Measurements from ENCODE around the gene MYADML2.
A peak's percentile ranks its signal among the peaks of the same experiment; 100 is the strongest.

MYADML2 gene

DNA sequence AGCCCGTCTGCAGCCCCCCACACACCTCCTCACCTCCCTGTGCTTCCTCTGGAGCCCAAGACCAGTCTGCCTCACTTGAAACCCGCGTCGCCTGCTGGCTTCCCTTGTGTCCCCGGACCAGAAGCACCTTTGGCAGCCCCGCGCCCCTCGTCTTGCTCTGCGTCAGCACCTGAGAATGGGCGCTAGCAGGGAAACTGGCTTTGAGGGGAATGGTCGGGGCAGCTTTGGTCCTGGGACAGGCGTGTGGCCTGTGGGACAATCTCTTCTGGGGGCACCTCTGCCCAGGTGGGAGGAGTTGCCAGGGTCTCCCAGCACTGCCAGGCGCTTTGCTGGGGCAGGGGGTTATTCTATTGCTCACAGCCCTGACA, 15.9 kb downstream of the MYADML2 start:
- Histone ChIP-seq H3K36me3 (ENCODE audit: low read length) (no peaks in the 10 kb centered on the region), H3F3A (ENCODE audit: insufficient read depth) (peaks cover 24% of the 10 kb centered on the region), H3K9me3 (ENCODE audit: insufficient read depth, low read length) (no peaks in the 10 kb centered on the region), H2AFZ (ENCODE audit: low read depth, low read length, severe bottlenecking) (no peak overlapping the region), H3K27ac (ENCODE audit: low read depth, low read length) (peak overlapping the region; percentile 67), H3K9me2 (replicated peaks; ENCODE audit: insufficient read depth, low read length) (no peaks in the 10 kb centered on the region), H3K9ac (ENCODE audit: low read length) (peak overlapping the region; percentile 32; the same call in 1 of the 2 replicates), H3K27me3 (ENCODE audit: low read length) (no peaks in the 10 kb centered on the region), H4K20me1 (ENCODE audit: low read depth, low read length) (no peaks in the 10 kb centered on the region), H3K79me2 (ENCODE audit: insufficient read depth, low read length) (peaks cover 10% of the 10 kb centered on the region), H3K4me2 (ENCODE audit: low read depth, low read length, poor library complexity, severe bottlenecking) (no peak overlapping the region), H3K4me3 (ENCODE audit: insufficient read depth, low read length, poor library complexity, severe bottlenecking) (no peak overlapping the region)
- TF ChIP-seq CTCF (IDR thresholded peaks at IDR 0.05; ENCODE audit: insufficient read depth, low read length, poor library complexity, severe bottlenecking) (no peak), EZH2phosphoT487 (conservative IDR thresholded peaks at IDR 0.05; ENCODE audit: low read length) (no peak)

GRCh38 chr17:81930142-81931125, 16.6 kb downstream of the MYADML2 start:
- H3K4me3 ChIP-seq (ENCODE audit: insufficient read depth, low read length, poor library complexity, severe bottlenecking) = no peak overlapping the region
- TF ChIP-seq EZH2phosphoT487 (conservative IDR thresholded peaks at IDR 0.05; ENCODE audit: low read length) = no peak
- no peak for TF ChIP-seq CTCF (IDR thresholded peaks at IDR 0.05; ENCODE audit: insufficient read depth, low read length, poor library complexity, severe bottlenecking)
- H3K4me2 ChIP-seq (ENCODE audit: low read depth, low read length, poor library complexity, severe bottlenecking) = no peak overlapping the region
- H3K27ac ChIP-seq (ENCODE audit: low read depth, low read length) = peak overlapping the region; percentile 67
- H3K9me3 ChIP-seq (ENCODE audit: insufficient read depth, low read length) = no peaks in the 10 kb centered on the region
- H3K79me2 ChIP-seq (ENCODE audit: insufficient read depth, low read length) = peaks cover 17% of the 10 kb centered on the region
- H2AFZ ChIP-seq (ENCODE audit: low read depth, low read length, severe bottlenecking) = no peak overlapping the region
- H3K9me2 ChIP-seq (replicated peaks; ENCODE audit: insufficient read depth, low read length) = no peaks in the 10 kb centered on the region
- H3K27me3 ChIP-seq (ENCODE audit: low read length) = no peaks in the 10 kb centered on the region
- no peaks in the 10 kb centered on the region for H3K36me3 ChIP-seq (ENCODE audit: low read length)
- no peaks in the 10 kb centered on the region for H4K20me1 ChIP-seq (ENCODE audit: low read depth, low read length)
- peaks cover 24% of the 10 kb centered on the region for H3F3A ChIP-seq (ENCODE audit: insufficient read depth)
- H3K9ac ChIP-seq (ENCODE audit: low read length) = peak overlapping the region; percentile 32; the same call in 1 of the 2 replicates

DNA sequence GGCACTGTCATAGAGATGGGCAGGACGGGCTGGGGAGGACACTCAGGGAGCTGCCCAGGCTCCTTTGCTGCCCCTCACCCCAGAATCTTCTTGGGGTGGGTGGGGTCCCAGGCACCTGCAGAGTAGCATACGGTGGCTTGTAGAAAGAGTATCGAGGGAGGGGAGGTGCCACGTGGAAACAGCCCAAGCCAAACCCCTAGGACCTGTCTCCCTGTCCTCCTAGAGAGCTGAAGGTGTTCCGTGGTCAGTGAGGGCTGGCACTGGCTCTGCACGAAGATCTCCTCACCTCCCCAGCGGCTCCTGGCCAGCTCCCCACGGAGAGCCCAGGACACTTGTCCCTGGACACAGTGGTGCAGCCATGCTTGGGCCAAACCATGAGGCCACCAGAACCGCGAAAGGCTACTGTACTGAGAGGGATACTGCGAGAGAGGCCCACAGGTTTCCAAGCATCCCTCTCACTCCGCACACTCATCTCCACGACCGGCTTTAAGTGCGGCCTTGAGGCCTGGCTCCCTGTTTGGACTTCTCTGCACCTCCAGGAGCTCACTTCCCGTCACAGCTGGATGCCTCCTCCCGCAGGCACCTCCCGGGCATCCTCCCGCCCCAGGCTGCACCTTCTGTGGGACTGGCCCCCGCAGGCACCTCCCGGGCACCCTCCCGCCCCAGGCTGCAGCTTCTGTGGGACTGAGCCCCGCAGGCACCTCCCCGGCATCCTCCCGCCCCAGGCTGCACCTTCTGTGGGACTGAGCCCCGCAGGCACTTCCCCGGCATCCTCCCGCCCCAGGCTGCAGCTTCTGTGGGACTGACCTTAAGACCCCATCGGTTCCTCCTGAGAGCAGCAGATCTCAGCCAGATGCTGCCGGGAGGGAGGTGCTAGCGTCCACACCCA, 17.5 kb downstream of the MYADML2 start:
- Histone ChIP-seq H3F3A (ENCODE audit: insufficient read depth) (peaks cover 24% of the 10 kb centered on the region), H3K27ac (ENCODE audit: low read depth, low read length) (peak overlapping the region; percentile 67; the same call in 1 of the 2 replicates), H3K79me2 (ENCODE audit: insufficient read depth, low read length) (peaks cover 26% of the 10 kb centered on the region), H3K4me2 (ENCODE audit: low read depth, low read length, poor library complexity, severe bottlenecking) (peak overlapping the region; percentile 64), H3K27me3 (ENCODE audit: low read length) (no peaks in the 10 kb centered on the region), H3K9ac (ENCODE audit: low read length) (peak overlapping the region; percentile 71), H3K9me3 (ENCODE audit: insufficient read depth, low read length) (no peaks in the 10 kb centered on the region), H4K20me1 (ENCODE audit: low read depth, low read length) (no peaks in the 10 kb centered on the region), H3K4me3 (ENCODE audit: insufficient read depth, low read length, poor library complexity, severe bottlenecking) (peak overlapping the region; percentile 72), H3K9me2 (replicated peaks; ENCODE audit: insufficient read depth, low read length) (no peaks in the 10 kb centered on the region), H3K36me3 (ENCODE audit: low read length) (no peaks in the 10 kb centered on the region), H2AFZ (ENCODE audit: low read depth, low read length, severe bottlenecking) (no peak overlapping the region)
- no peak for TF ChIP-seq CTCF (IDR thresholded peaks at IDR 0.05; ENCODE audit: insufficient read depth, low read length, poor library complexity, severe bottlenecking)
- no peak for TF ChIP-seq EZH2phosphoT487 (conservative IDR thresholded peaks at IDR 0.05; ENCODE audit: low read length)

Data from SU-DHL-6 (cell line).